Neuronal stem cell (in vitro differentiated cells): ENCODE measurements around the gene SSX5. TPM values are rescaled to one million over a fixed set of nuclear protein-coding genes. Genes with fewer than 3 reads are reported as not detected.
"Not testable (repeated sequence)": the region's sequence is repeated elsewhere in the genome, so short reads cannot be mapped to it uniquely, and the experiment has no call there.

ENCODE experiments used
- DNase-seq: peaks from one replicate; pipeline ENCODE4 v3.0.0-alpha.2; 2013; ENCODE audit warnings: low spot score
- H2AFZ ChIP-seq: one replicate; pipeline ENCODE4 v1.6.1; 2013; ENCODE audit warnings: mild to moderate bottlenecking, low read length, inconsistent platforms
- H2AK5ac ChIP-seq: 2 replicates; pipeline ENCODE4 v1.6.1; 2013; ENCODE audit warnings: low read depth, mild to moderate bottlenecking, inconsistent platforms, low read length, moderate library complexity, mixed read lengths
- H2BK120ac ChIP-seq: 2 replicates; pipeline ENCODE4 v1.6.1; 2013; ENCODE audit warnings: low read depth, mild to moderate bottlenecking, inconsistent platforms, low read length, moderate library complexity, mixed read lengths
- H2BK12ac ChIP-seq: one replicate; pipeline ENCODE4 v1.6.1; 2013; ENCODE audit warnings: low read length, inconsistent platforms
- H2BK15ac ChIP-seq: 2 replicates; pipeline ENCODE4 v1.6.1; 2013; ENCODE audit warnings: mild to moderate bottlenecking, low read length, inconsistent platforms, mixed read lengths
- H2BK5ac ChIP-seq: one replicate; pipeline ENCODE4 v1.6.1; 2013; ENCODE audit warnings: inconsistent platforms, mild to moderate bottlenecking, low read length, moderate library complexity
- H3K14ac ChIP-seq: one replicate; pipeline ENCODE4 v1.6.1; 2013; ENCODE audit warnings: low read length, inconsistent platforms
- H3K18ac ChIP-seq: 2 replicates; pipeline ENCODE4 v1.6.1; 2013; ENCODE audit warnings: low read length, inconsistent platforms
- H3K23ac ChIP-seq: 2 replicates; pipeline ENCODE4 v1.6.1; 2013; ENCODE audit warnings: low read depth, mild to moderate bottlenecking, mixed read lengths, low read length, inconsistent platforms; ENCODE audit not compliant: poor library complexity
- H3K27ac ChIP-seq: replicated peaks from 3 replicates; pipeline ENCODE4 v1.5.1; 2013; ENCODE audit warnings: low read length, inconsistent platforms
- H3K27me3 ChIP-seq, 3 experiments: 2 replicates each; pipeline ENCODE4 v1.6.1; 2013; ENCODE audit warnings: low read length in 3 of 3, mild to moderate bottlenecking in 2 of 3, inconsistent platforms in 1 of 3, low read depth in 1 of 3, mixed read lengths in 1 of 3, moderate library complexity in 1 of 3; ENCODE audit not compliant: control insufficient read depth in 3 of 3, insufficient read depth in 3 of 3
- H3K36me3 ChIP-seq, 2 donors: replicated peaks in 1 of 2; 2 replicates each; pipeline ENCODE4 v1.6.1; 2013; ENCODE audit warnings: low read length in 2 of 2; ENCODE audit not compliant: control insufficient read depth in 2 of 2, insufficient read depth in 2 of 2
- H3K4ac ChIP-seq: 2 replicates; pipeline ENCODE4 v1.6.1; 2013; ENCODE audit warnings: inconsistent platforms, mild to moderate bottlenecking, low read length, moderate library complexity
- H3K4me1 ChIP-seq, 2 donors: 1 replicate in 1 of 2; 2 replicates in 1 of 2; pipeline ENCODE4 v1.6.1; 2013; ENCODE audit warnings: low read length in 2 of 2, low read depth in 1 of 2; ENCODE audit not compliant: control insufficient read depth in 2 of 2, insufficient read depth in 1 of 2
- H3K4me2 ChIP-seq: one replicate; pipeline ENCODE4 v1.6.1; 2013; ENCODE audit warnings: mild to moderate bottlenecking, low read length, inconsistent platforms; ENCODE audit not compliant: insufficient read depth, poor library complexity, severe bottlenecking
- H3K4me3 ChIP-seq, 2 donors: 2 replicates each; pipeline ENCODE4 v1.5.1; 2013; ENCODE audit warnings: low read length in 2 of 2, mild to moderate bottlenecking in 2 of 2, inconsistent platforms in 1 of 2, moderate library complexity in 1 of 2
- H3K79me1 ChIP-seq: one replicate; pipeline ENCODE4 v1.6.1; 2013; ENCODE audit warnings: low read depth, mild to moderate bottlenecking, inconsistent platforms, low read length, moderate library complexity
- H3K9ac ChIP-seq: one replicate; pipeline ENCODE4 v1.6.1; 2013; ENCODE audit warnings: mild to moderate bottlenecking, low read depth, low read length, inconsistent platforms; ENCODE audit not compliant: poor library complexity
- H3K9me3 ChIP-seq, 2 donors: replicated peaks in 1 of 2; 2 replicates each; pipeline versions ENCODE3 to v1.6.1; 2013; ENCODE audit warnings: low read length in 2 of 2, mild to moderate bottlenecking in 2 of 2, inconsistent platforms in 1 of 2, low read depth in 1 of 2, mixed read lengths in 1 of 2, moderate library complexity in 1 of 2; ENCODE audit not compliant: control insufficient read depth in 2 of 2, insufficient read depth in 1 of 2
- H4K8ac ChIP-seq: one replicate; pipeline ENCODE4 v1.6.1; 2013; ENCODE audit warnings: low read depth, mild to moderate bottlenecking, inconsistent platforms, low read length, moderate library complexity
- H4K91ac ChIP-seq: one replicate; pipeline ENCODE4 v1.6.1; 2013; ENCODE audit warnings: low read length, low read depth, mild to moderate bottlenecking, inconsistent platforms; ENCODE audit not compliant: poor library complexity
- WGBS, 2 donors: extraction: QIAGEN DNeasy Blood & Tissue Kit; methylation state at CpG; one replicate each; pipeline ENCODE4 v1.1.7; 2013; ENCODE audit warnings: missing lambda C conversion rate in 2 of 2, mixed read lengths in 1 of 2; ENCODE audit not compliant: insufficient read length in 2 of 2, insufficient replicate concordance in 1 of 2; ENCODE audit errors: extremely low coverage in 2 of 2; 5-methylcytosine and 5-hydroxymethylcytosine counted together
- polyA plus RNA-seq, 2 experiments: library from polyadenylated mRNA; stranded (reverse); fragments of 200-250 nt; gene quantifications; one replicate each; pipeline ENCODE4 v1.2.3, GENCODE V29; 2013

The SSX5 gene, protein sequence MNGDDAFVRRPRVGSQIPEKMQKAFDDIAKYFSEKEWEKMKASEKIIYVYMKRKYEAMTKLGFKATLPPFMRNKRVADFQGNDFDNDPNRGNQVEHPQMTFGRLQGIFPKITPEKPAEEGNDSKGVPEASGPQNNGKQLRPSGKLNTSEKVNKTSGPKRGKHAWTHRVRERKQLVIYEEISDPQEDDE
- polyA plus RNA-seq (2013, experiment 1 of 2) = not detected
- not detected for polyA plus RNA-seq (2013, experiment 2 of 2)

DNA sequence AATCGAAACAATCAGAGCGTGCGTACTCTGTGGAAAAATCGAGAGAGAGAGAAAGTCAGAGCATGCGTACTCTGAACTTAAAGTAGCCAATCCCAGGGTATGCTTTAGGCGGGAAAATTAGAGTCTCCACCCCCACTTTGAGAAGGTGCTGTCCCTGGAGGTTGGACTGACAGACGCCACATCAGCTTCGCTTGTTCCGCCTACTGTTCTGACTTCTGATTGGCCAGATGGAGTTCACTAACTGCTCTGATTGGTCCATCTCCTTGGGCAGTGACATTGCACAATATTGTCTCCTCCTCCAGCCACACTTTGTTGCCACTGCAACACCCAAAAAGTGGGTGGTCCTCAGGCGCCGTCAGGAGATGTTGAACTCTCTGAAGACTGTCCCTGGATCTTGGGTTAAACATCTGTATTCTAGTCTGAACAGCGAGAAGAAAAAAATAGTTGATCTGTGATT lies at the start of gene SSX5:
SSX5 (minus strand) TSS at position 51 of the 457 bp plus-strand sequence. CDS start 1,437 bp downstream, outside the sequence.
- Histone ChIP-seq H3K4me3 (no peak within 1 kb of the TSS), H2BK12ac (no peak within 1 kb of the TSS)
- no CpG with 5 or more reads among the region's 12 CpGs for WGBS, 2 donors

DNA sequence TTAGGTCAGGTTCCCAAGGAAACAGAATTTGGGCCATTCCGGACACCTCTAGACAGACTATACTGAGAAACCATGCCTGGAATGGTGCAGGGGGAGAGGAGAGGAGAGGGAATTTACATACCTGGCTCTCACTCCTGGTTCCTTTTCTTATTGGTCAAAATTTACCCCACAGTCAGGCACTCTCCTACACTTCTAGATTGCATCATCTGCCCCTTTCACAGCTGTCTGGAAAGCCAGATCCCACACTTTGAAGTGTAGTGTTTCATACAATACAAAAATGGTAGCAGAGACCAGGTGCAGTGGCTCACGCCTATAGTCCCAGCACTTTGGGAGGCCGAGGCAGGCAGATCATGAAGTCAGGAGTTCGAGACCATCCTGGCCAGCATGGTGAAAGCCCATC lies 27.6 kb upstream of the SSX5 start:
- not testable (repeated sequence) for H3K14ac ChIP-seq, H2AK5ac ChIP-seq, H4K91ac ChIP-seq, H3K4me1 ChIP-seq, H3K18ac ChIP-seq, H2BK120ac ChIP-seq, H2BK5ac ChIP-seq, H2BK15ac ChIP-seq, H3K9me3 ChIP-seq, H3K4ac ChIP-seq, DNase-seq, H2BK12ac ChIP-seq, H3K36me3 ChIP-seq, H3K27ac ChIP-seq, H3K23ac ChIP-seq, H3K27me3 ChIP-seq, H3K4me3 ChIP-seq, H2AFZ ChIP-seq, H3K4me2 ChIP-seq, H4K8ac ChIP-seq, H3K9ac ChIP-seq, H3K79me1 ChIP-seq
- WGBS, 2 donors = no CpG with 5 or more reads among the region's 4 CpGs

More for the DNA sequence above, at the start of gene SSX5:
- Histone ChIP-seq H3K4ac (no peak within 1 kb of the TSS), H3K9ac (no peak within 1 kb of the TSS), H4K91ac (no peak within 1 kb of the TSS), H2BK120ac (no peak within 1 kb of the TSS), H3K79me1 (no peaks in the 10 kb centered on the region), H3K18ac (no peak within 1 kb of the TSS), H3K36me3 (no peaks in the 10 kb centered on the region), H3K4me1 (no peaks in the 10 kb centered on the region), H3K23ac (no peak within 1 kb of the TSS), H3K9me3 (no peaks in the 10 kb centered on the region), H3K27ac (no peak within 1 kb of the TSS), H2BK5ac (no peak within 1 kb of the TSS), H2AFZ (no peak within 1 kb of the TSS), H2AK5ac (no peak within 1 kb of the TSS), H3K4me2 (no peak within 1 kb of the TSS), H4K8ac (no peak within 1 kb of the TSS), H3K14ac (no peak within 1 kb of the TSS), H3K27me3 (no peaks in the 10 kb centered on the region), H2BK15ac (no peak within 1 kb of the TSS)
- DNase-seq = no peak

DNA sequence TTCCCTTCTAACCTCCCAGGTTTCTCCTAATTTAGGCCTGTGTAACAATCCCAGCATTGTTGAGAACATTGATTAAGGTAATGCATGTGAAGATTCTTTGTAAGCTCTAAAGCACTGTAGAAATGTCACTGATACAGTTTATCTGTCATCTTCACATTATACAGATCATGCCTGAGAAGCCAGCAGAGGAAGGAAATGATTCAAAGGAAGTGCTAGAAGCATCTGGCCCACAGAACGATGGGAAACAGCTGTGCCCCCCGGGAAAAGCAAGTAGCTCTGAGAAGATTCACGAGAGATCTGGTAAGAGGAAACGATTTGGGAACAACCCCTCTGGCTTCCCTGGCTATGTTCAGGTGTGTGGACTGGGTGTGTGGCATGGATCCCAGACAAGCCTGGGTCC lies 17.7 kb upstream of the SSX5 start:
- not testable (repeated sequence) for H3K36me3 ChIP-seq, H2BK5ac ChIP-seq, H2AK5ac ChIP-seq, H3K4me1 ChIP-seq, H2BK15ac ChIP-seq, H3K4me2 ChIP-seq, H4K91ac ChIP-seq, H2BK120ac ChIP-seq, H2AFZ ChIP-seq, H2BK12ac ChIP-seq, H3K27ac ChIP-seq, H3K4me3 ChIP-seq, H4K8ac ChIP-seq, DNase-seq, H3K27me3 ChIP-seq, H3K14ac ChIP-seq, H3K18ac ChIP-seq, H3K23ac ChIP-seq, H3K9me3 ChIP-seq, H3K79me1 ChIP-seq, H3K4ac ChIP-seq, H3K9ac ChIP-seq
- WGBS, 2 donors = no CpG with 5 or more reads among the region's 4 CpGs

DNA sequence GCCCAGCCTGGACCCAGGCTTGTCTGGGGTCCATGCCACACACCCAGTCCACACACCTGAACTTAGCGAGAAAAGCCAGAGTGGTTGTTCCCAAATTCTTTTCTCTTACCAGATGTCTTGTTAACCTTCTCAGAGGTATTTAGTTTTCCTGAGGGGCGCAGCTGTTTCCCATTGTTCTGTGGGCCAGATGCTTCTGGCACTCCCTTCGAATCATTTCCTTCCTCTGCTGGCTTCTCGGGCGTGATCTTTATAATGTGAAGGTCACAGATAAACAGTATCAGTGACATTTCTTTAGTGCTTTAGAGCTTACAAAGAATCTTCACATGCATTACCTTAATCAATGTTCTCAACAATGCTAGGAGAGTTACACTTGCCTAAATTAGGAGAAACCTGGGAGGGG lies 6.6 kb downstream of the SSX5 start:
- not testable (repeated sequence) for H3K4ac ChIP-seq, H3K14ac ChIP-seq, DNase-seq, H2BK120ac ChIP-seq, H2BK12ac ChIP-seq, H3K36me3 ChIP-seq, H2AFZ ChIP-seq, H3K23ac ChIP-seq, H3K27me3 ChIP-seq, H2BK5ac ChIP-seq, H3K79me1 ChIP-seq, H3K4me2 ChIP-seq, H4K91ac ChIP-seq, H2AK5ac ChIP-seq, H3K9me3 ChIP-seq, H3K4me3 ChIP-seq, H3K9ac ChIP-seq, H3K27ac ChIP-seq, H4K8ac ChIP-seq, H2BK15ac ChIP-seq, H3K18ac ChIP-seq, H3K4me1 ChIP-seq
- no CpG with 5 or more reads among the region's 5 CpGs for WGBS, 2 donors
